Measurements from ENCODE around the gene PGAM1. TPM values are rescaled to one million over a fixed set of nuclear protein-coding genes. Genes with fewer than 3 reads are reported as not detected.

Gene PGAM1
- total RNA-seq, 2 experiments from 2014 or later, result 50.7 to 55.5 TPM

- no peaks in the 10 kb centered on the region for H3K27me3 Mint-ChIP-seq
- peaks cover 40% of the 10 kb centered on the region for H3K4me1 Mint-ChIP-seq (ENCODE audit: low read depth)
- no peaks in the 10 kb centered on the region for H3K27me3 ChIP-seq (ENCODE audit: control insufficient read depth in 1 of 2, insufficient read depth in 2 of 2, low read length in 2 of 2)
- H3K9me3 Mint-ChIP-seq, result no peaks in the 10 kb centered on the region
- no peak overlapping the region for H3K27ac ChIP-seq (ENCODE audit: low read depth in 1 of 2, low read length in 2 of 2)
- intact Hi-C loops (cut with DNase I, micrococcal nuclease), result no loop called here
- ATAC-seq (ENCODE audit: poor library complexity), result no peak
- CTCF ChIA-PET, result no interaction called here
- H3K4me3 Mint-ChIP-seq, result no peak overlapping the region
- no peak overlapping the region for H3K4me3 ChIP-seq (ENCODE audit: low read length)
- H3K36me3 ChIP-seq (ENCODE audit: insufficient read depth, low read length), result peaks cover 43% of the 10 kb centered on the region
- DNase-seq, result no peak
- no peak for TF ChIP-seq CTCF (IDR thresholded peaks at IDR 0.05)
- H3K36me3 Mint-ChIP-seq (ENCODE audit: low read depth), result peaks cover 63% of the 10 kb centered on the region
- H3K27ac Mint-ChIP-seq, result peak overlapping the region; percentile 33
- peaks cover 18% of the 10 kb centered on the region for H3K4me1 ChIP-seq (ENCODE audit: insufficient read depth, low read length)
- POLR2A ChIA-PET, result no interaction called here
- no peaks in the 10 kb centered on the region for H3K9me3 ChIP-seq (ENCODE audit: control insufficient read depth in 1 of 2, insufficient read depth in 1 of 2, low read length in 2 of 2)
These were observed 26.4 kb downstream of the PGAM1 start for GRCh38 chr10:97452352-97452751.

- no peak overlapping the region for H3K4me3 Mint-ChIP-seq
- peaks cover 59% of the 10 kb centered on the region for H3K36me3 ChIP-seq (ENCODE audit: insufficient read depth, low read length)
- H3K9me3 Mint-ChIP-seq, result no peaks in the 10 kb centered on the region
- no peak overlapping the region for H3K4me3 ChIP-seq (ENCODE audit: low read length)
- peak overlapping the region; percentile 76 for H3K27ac Mint-ChIP-seq
- no peaks in the 10 kb centered on the region for H3K27me3 Mint-ChIP-seq
- H3K36me3 Mint-ChIP-seq (ENCODE audit: low read depth), result peaks cover 76% of the 10 kb centered on the region
- H3K9me3 ChIP-seq (ENCODE audit: control insufficient read depth in 1 of 2, insufficient read depth in 1 of 2, low read length in 2 of 2), result no peaks in the 10 kb centered on the region
- peaks cover 28% of the 10 kb centered on the region for H3K4me1 Mint-ChIP-seq (ENCODE audit: low read depth)
- no peaks in the 10 kb centered on the region for H3K27me3 ChIP-seq (ENCODE audit: control insufficient read depth in 1 of 2, insufficient read depth in 2 of 2, low read length in 2 of 2)
- peak; percentile 57 for ATAC-seq (ENCODE audit: poor library complexity)
- intact Hi-C loops (cut with DNase I, micrococcal nuclease), result no loop called here
- H3K27ac ChIP-seq (ENCODE audit: low read depth in 1 of 2, low read length in 2 of 2), result peak overlapping the region in 1 of 2 donors; percentile 29
- H3K4me1 ChIP-seq (ENCODE audit: insufficient read depth, low read length), result peaks cover 12% of the 10 kb centered on the region
- CTCF ChIA-PET, result interaction anchor here (0.6 to 1.2 kb wide), 2 partner anchors 47 to 48 kb away, joined by 3 read pairs; no protein-coding TSS in a partner anchor
- DNase-seq, result peak in 6 of 14 experiments; percentile 21 to 66 (median 33)
- POLR2A ChIA-PET, result no interaction called here
- no peak for TF ChIP-seq CTCF (IDR thresholded peaks at IDR 0.05)
These were observed 28.5 kb downstream of the PGAM1 start for GRCh38 chr10:97454330-97455036.

- DNase-seq, result no peak
- H3K4me1 ChIP-seq (ENCODE audit: insufficient read depth, low read length), result peaks cover 12% of the 10 kb centered on the region
- intact Hi-C loops (cut with DNase I, micrococcal nuclease), result no loop called here
- Mint-ChIP-seq H3K36me3 (ENCODE audit: low read depth) (peaks cover 87% of the 10 kb centered on the region), H3K27me3 (no peaks in the 10 kb centered on the region), H3K27ac (peak overlapping the region; percentile 76), H3K4me1 (ENCODE audit: low read depth) (peaks cover 19% of the 10 kb centered on the region), H3K4me3 (no peak overlapping the region), H3K9me3 (no peaks in the 10 kb centered on the region)
- no peak overlapping the region for H3K4me3 ChIP-seq (ENCODE audit: low read length)
- H3K9me3 ChIP-seq (ENCODE audit: control insufficient read depth in 1 of 2, insufficient read depth in 1 of 2, low read length in 2 of 2), result no peaks in the 10 kb centered on the region
- no peak for TF ChIP-seq CTCF (IDR thresholded peaks at IDR 0.05)
- no peak overlapping the region for H3K27ac ChIP-seq (ENCODE audit: low read depth in 1 of 2, low read length in 2 of 2)
- CTCF ChIA-PET, result no interaction called here
- peaks cover 75% of the 10 kb centered on the region for H3K36me3 ChIP-seq (ENCODE audit: insufficient read depth, low read length)
- POLR2A ChIA-PET, result no interaction called here
- no peaks in the 10 kb centered on the region for H3K27me3 ChIP-seq (ENCODE audit: control insufficient read depth in 1 of 2, insufficient read depth in 2 of 2, low read length in 2 of 2)
- ATAC-seq (ENCODE audit: poor library complexity), result no peak
These were observed 30.2 kb downstream of the PGAM1 start for GRCh38 chr10:97456034-97456685.
